Keratinocyte (primary cell): ENCODE data around the gene CD33. TPM values are rescaled to one million over a fixed set of nuclear protein-coding genes. Genes with fewer than 3 reads are reported as not detected.
"Not testable (repeated sequence)": the region's sequence is repeated elsewhere in the genome, so short reads cannot be mapped to it uniquely, and the experiment has no call there.

Experiments
- DNase-seq: peaks from one replicate; pipeline ENCODE4 v3.0.0-alpha.2; 2011; ENCODE audit warnings: low read depth, missing footprints, low spot score
- FAIRE-seq: peaks from 2 replicates; lab custom pipeline; 2011; peaks lifted over from hg19 to GRCh38; lab: Jason Lieb, UNC
- H2AFZ ChIP-seq: 2 replicates; pipeline ENCODE4 v1.6.0; 2012; ENCODE audit warnings: low read length, control low read depth, inconsistent platforms; ENCODE audit not compliant: control insufficient read depth
- H3K27ac ChIP-seq: 2 replicates; pipeline ENCODE4 v1.5.1; 2011; ENCODE audit warnings: low read length; ENCODE audit not compliant: control insufficient read depth, insufficient read depth
- H3K27me3 ChIP-seq: 3 replicates; pipeline ENCODE4 v1.6.0; 2011; ENCODE audit warnings: low read length; ENCODE audit not compliant: control insufficient read depth, insufficient read depth; ENCODE audit errors: extremely low read depth
- H3K36me3 ChIP-seq, 2 experiments: 2 replicates in 1 of 2; 3 replicates in 1 of 2; pipeline ENCODE4 v1.5.1; 2011; ENCODE audit warnings: low read length in 2 of 2, mild to moderate bottlenecking in 1 of 2; ENCODE audit not compliant: control insufficient read depth in 2 of 2, insufficient read depth in 2 of 2; ENCODE audit errors: extremely low read depth in 1 of 2
- H3K4me1 ChIP-seq: 3 replicates; pipeline ENCODE4 v1.5.1; 2011; ENCODE audit warnings: low read length; ENCODE audit not compliant: control insufficient read depth, insufficient read depth; ENCODE audit errors: extremely low read depth
- H3K4me2 ChIP-seq: 3 replicates; pipeline ENCODE4 v1.6.0; 2011; ENCODE audit warnings: low read depth, low read length; ENCODE audit not compliant: control insufficient read depth, insufficient read depth; ENCODE audit errors: extremely low read depth
- H3K4me3 ChIP-seq, 3 experiments: fragments of 200-600 bp in 1 of 3; sonication (generic) in 1 of 3; 2 replicates in 2 of 3; 3 replicates in 1 of 3; pipeline ENCODE4 v1.5.1; 2011 to 2016; ENCODE audit warnings: low read length in 3 of 3, mild to moderate bottlenecking in 3 of 3, control low read depth in 2 of 3, inconsistent platforms in 1 of 3, low read depth in 1 of 3, mixed read lengths in 1 of 3, mixed run types in 1 of 3, moderate library complexity in 1 of 3; ENCODE audit not compliant: control insufficient read depth in 2 of 3, insufficient read depth in 2 of 3; ENCODE audit errors: extremely low read depth in 1 of 3
- H3K79me2 ChIP-seq: 2 replicates; pipeline ENCODE4 v1.6.0; 2012; ENCODE audit warnings: low read length; ENCODE audit not compliant: control insufficient read depth, insufficient read depth
- H3K9ac ChIP-seq: 3 replicates; pipeline ENCODE4 v1.6.0; 2011; ENCODE audit warnings: low read length; ENCODE audit not compliant: control insufficient read depth, insufficient read depth; ENCODE audit errors: extremely low read depth
- H3K9me1 ChIP-seq: 3 replicates; pipeline ENCODE4 v1.6.0; 2011; ENCODE audit warnings: low read length; ENCODE audit not compliant: control insufficient read depth, insufficient read depth; ENCODE audit errors: extremely low read depth
- H3K9me3 ChIP-seq: 2 replicates; pipeline ENCODE4 v1.5.1; 2012; ENCODE audit warnings: low read depth, low read length; ENCODE audit not compliant: control insufficient read depth
- H4K20me1 ChIP-seq: 3 replicates; pipeline ENCODE4 v1.6.0; 2011; ENCODE audit warnings: low read length; ENCODE audit not compliant: control insufficient read depth, insufficient read depth; ENCODE audit errors: extremely low read depth
- CTCF ChIP-seq, 3 experiments: IDR thresholded peaks in 1 of 3; conservative IDR thresholded peaks in 1 of 3; optimal IDR thresholded peaks in 1 of 3; 2 replicates in 2 of 3; 3 replicates in 1 of 3; pipeline versions ENCODE3 to v1.5.1; 2011; ENCODE audit warnings: low read length in 3 of 3, mild to moderate bottlenecking in 3 of 3, moderate library complexity in 2 of 3, control low read depth in 1 of 3, inconsistent platforms in 1 of 3; ENCODE audit not compliant: insufficient read depth in 2 of 3; ENCODE audit errors: extremely low read depth in 1 of 3
- EZH2 ChIP-seq: IDR thresholded peaks from one replicate; pipeline ENCODE4 v1.6.1; 2012; ENCODE audit warnings: inconsistent platforms, mild to moderate bottlenecking, low read length, moderate library complexity
- dilution Hi-C: fragments of 300-500 bp; cut with MboI; formaldehyde crosslinking; loops from one replicate; pipeline ENCODE4 v1.7.0; 2020; ENCODE audit warnings: low sequenced_read_pairs; ENCODE audit not compliant: extremely low pct_ligation_motif_present
- polyA minus RNA-seq, 3 experiments: library from RNA; depleted of rRNA, polyadenylated mRNA; stranded (reverse); fragments of >200 nt; gene quantifications; 1 replicate in 1 of 3; 2 replicates in 1 of 3; 3 replicates in 1 of 3; pipeline ENCODE4 v1.2.3, GENCODE V29; 2011
- polyA plus RNA-seq, 5 experiments: library from polyadenylated mRNA; depleted of rRNA in 3 of 5; stranded (reverse) in 3 of 5; stranded (forward) in 1 of 5; unstranded in 1 of 5; fragments of >200 nt; gene quantifications; 1 replicate in 1 of 5; 2 replicates in 3 of 5; 3 replicates in 1 of 5; pipeline versions ENCODE4 v1.2.1 to v1.2.3, GENCODE V29; 2011 to 2012; ENCODE audit warnings: missing spikeins in 2 of 5, low read depth in 1 of 5, low replicate concordance in 1 of 5

Gene CD33
- polyA plus RNA-seq (0.16 TPM in 1 of 3 replicates, not detected in the others), polyA minus RNA-seq (not detected in 3 replicates)
- polyA plus RNA-seq (2011; ENCODE audit: low read depth), result not detected
- polyA plus RNA-seq (2011; cell fraction: cytosol; rRNA removed), result not detected in 2 replicates
- not detected in 2 replicates for polyA plus RNA-seq (2011; cell fraction: nucleus; rRNA removed)
- polyA plus RNA-seq (2012; ENCODE audit: low replicate concordance), result not detected in 2 replicates
- polyA minus RNA-seq (2011; cell fraction: cytosol; rRNA and poly(A)+ RNA removed), result not detected
- polyA minus RNA-seq (2011; cell fraction: nucleus; rRNA and poly(A)+ RNA removed), result not detected in 2 replicates

- H4K20me1 ChIP-seq, FAIRE-seq, H3K27me3 ChIP-seq, H3K36me3 ChIP-seq, H3K9ac ChIP-seq, H3K9me3 ChIP-seq, H3K4me3 ChIP-seq, DNase-seq, H2AFZ ChIP-seq, H3K9me1 ChIP-seq, H3K4me1 ChIP-seq, dilution Hi-C loops, H3K79me2 ChIP-seq, H3K4me2 ChIP-seq, H3K27ac ChIP-seq: not testable (repeated sequence)
Observed at GRCh38 chr19:51224898-51225393, at the start of gene CD33. Gene CD33 (plus strand): TSS chr19:51225080. CDS start chr19:51225119, 39 bp downstream.

DNA sequence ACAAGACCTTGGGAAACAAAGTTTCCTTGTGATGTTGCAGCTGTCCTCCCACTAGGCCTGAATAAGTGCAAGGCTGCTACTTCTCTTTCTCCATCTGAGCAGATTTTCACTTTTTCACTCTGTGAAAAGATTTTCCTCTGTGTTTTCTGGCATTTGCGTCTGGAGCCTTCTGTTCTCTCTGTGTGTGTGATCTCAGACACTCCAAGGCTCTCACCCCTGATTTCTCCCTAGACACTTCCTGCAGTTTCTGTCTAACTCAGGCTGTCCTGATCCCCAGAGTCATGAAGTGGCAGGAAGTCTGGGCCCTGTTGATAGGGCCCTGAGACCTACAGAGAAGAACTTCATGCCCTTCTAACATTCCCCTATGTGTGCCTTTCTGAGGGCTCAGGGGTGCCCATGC, 45.6 kb upstream of the CD33 start:
- Histone ChIP-seq H3K9me3 (no peaks in the 10 kb centered on the region), H3K27ac (no peak overlapping the region), H3K4me3 (no peak overlapping the region), H3K27me3 (peaks cover 5% of the 10 kb centered on the region), H3K79me2 (no peaks in the 10 kb centered on the region), H3K4me1 (no peaks in the 10 kb centered on the region), H3K9me1 (no peaks in the 10 kb centered on the region), H2AFZ (no peak overlapping the region), H3K4me2 (no peak overlapping the region), H4K20me1 (no peaks in the 10 kb centered on the region), H3K36me3 (no peaks in the 10 kb centered on the region), H3K9ac (no peak overlapping the region)
- no peak for DNase-seq
- no peak for FAIRE-seq
- TF ChIP-seq EZH2 (no peak), CTCF (optimal IDR thresholded peaks at IDR 0.05 in 1 of 3, IDR thresholded peaks at IDR 0.05 in 1 of 3, conservative IDR thresholded peaks at IDR 0.05 in 1 of 3; ENCODE audit: extremely low read depth in 1 of 3, insufficient read depth in 2 of 3, low read length in 3 of 3) (no peak)
- dilution Hi-C loops, result no loop called here
